ENCODE results near the gene GABRD. TPM values are rescaled to one million over a fixed set of nuclear protein-coding genes. Genes with fewer than 3 reads are reported as not detected.

Gene GABRD
- total and polyA plus RNA-seq, 12 donors, result 0.30 to 1.1 (median 0.49) TPM; not detected in 2

- DNase-seq, result no peak
- intact Hi-C loops (cut with DNase I), result loop anchor here in 8 of 10 donors (2.0 to 10.0 kb wide), 5 partner anchors 86 to 106 kb away; no protein-coding TSS in a partner anchor
- peaks cover 14 to 34% (median 23%) of the 10 kb centered on the region in 9 donors for H3K4me1 ChIP-seq
- H3K9me3 ChIP-seq, result no peaks in the 10 kb centered on the region
- peaks cover 0 to 73% (median 61%) of the 10 kb centered on the region in 7 donors for H3K27me3 ChIP-seq
- 80 to 81% methylated on average over 25 of the region's 25 CpGs for WGBS, 2 donors
- no peak overlapping the region for H3K4me3 ChIP-seq
- no peak for TF ChIP-seq CTCF (IDR thresholded peaks at IDR 0.05)
- no peak for ATAC-seq
- no peaks in the 10 kb centered on the region for H3K36me3 ChIP-seq
- H3K27ac ChIP-seq, result no peak overlapping the region
Observed at GRCh38 chr1:2047749-2048729, 28.9 kb downstream of the GABRD start.

- peak overlapping the region in 9 of 10 donors; percentile 19 to 64 (median 56) for H3K4me3 ChIP-seq
- H3K36me3 ChIP-seq, result no peaks in the 10 kb centered on the region
- H3K27ac ChIP-seq, result no peak overlapping the region
- WGBS, 2 donors, result 30 to 38% methylated on average over 14 of the region's 14 CpGs
- DNase-seq (no peak), ATAC-seq (peak in 1 of 8 donors; percentile 14)
- intact Hi-C loops (cut with DNase I), result loop anchor here in 8 of 10 donors (5.0 to 10.0 kb wide), 4 partner anchors 87 to 107 kb away; no protein-coding TSS in a partner anchor
- TF ChIP-seq CTCF (IDR thresholded peaks at IDR 0.05), result peak in 2 of 9 donors; percentile 11 to 12
- peaks cover 14 to 34% (median 23%) of the 10 kb centered on the region in 9 donors for H3K4me1 ChIP-seq
- no peaks in the 10 kb centered on the region for H3K9me3 ChIP-seq
- peaks cover 0 to 73% (median 61%) of the 10 kb centered on the region in 7 donors for H3K27me3 ChIP-seq
Observed at GRCh38 chr1:2049225-2049717, 30.1 kb downstream of the GABRD start.

GRCh38 chr1:2049718-2050431 lies 30.7 kb downstream of the GABRD start, which contains the start of gene PRKCZ:
PRKCZ (plus strand) TSS chr1:2050411; CDS start chr1:2050631, 220 bp downstream.
- intact Hi-C loops (cut with DNase I), result loop anchor here in 8 of 10 donors (5.0 to 10.0 kb wide), 4 partner anchors 88 to 108 kb away; no protein-coding TSS in a partner anchor
- peaks cover 0 to 73% (median 61%) of the 10 kb centered on the region in 7 donors for H3K27me3 ChIP-seq
- TF ChIP-seq CTCF (IDR thresholded peaks at IDR 0.05), result no peak

More at GRCh38 chr1:2049718-2050431, 30.7 kb downstream of the GABRD start, which contains the start of gene PRKCZ:
- no peaks in the 10 kb centered on the region for H3K9me3 ChIP-seq
- H3K4me3 ChIP-seq, result peak within 1 kb of the TSS; percentile 19 to 64 (median 55)
- peaks cover 12 to 30% (median 22%) of the 10 kb centered on the region in 9 donors for H3K4me1 ChIP-seq
- H3K27ac ChIP-seq, result peak within 1 kb of the TSS in 3 of 10 donors; percentile 19 to 50 (median 34)
- ATAC-seq (peak; percentile 76 to 92 (median 84)), DNase-seq (peak; percentile 71 to 79)
- 2 to 3% methylated on average over 56 to 83 of the region's 83 CpGs for WGBS, 2 donors
- no peaks in the 10 kb centered on the region for H3K36me3 ChIP-seq
